Tibial nerve (tissue), 4 donors: ENCODE measurements around the gene AK9. TPM values are rescaled to one million over a fixed set of nuclear protein-coding genes. Genes with fewer than 3 reads are reported as not detected.
A peak's percentile ranks its signal among the peaks of the same experiment; 100 is the strongest.
"Not testable (repeated sequence)": the region's sequence is repeated elsewhere in the genome, so short reads cannot be mapped to it uniquely, and the experiment has no call there.

Experiments
- DNase-seq, 2 donors: peaks; one replicate each; pipeline ENCODE4 v3.0.0-alpha.2; 2019; ENCODE audit warnings: low spot score in 2 of 2
- H3K27ac ChIP-seq, 4 donors: fragments of 200-600 bp; sonication (generic) in 3 of 4; one replicate each; pipeline ENCODE4 v1.5.1; 2017 to 2019; ENCODE audit warnings: mild to moderate bottlenecking in 1 of 4
- H3K27me3 ChIP-seq, 2 donors: fragments of 200-600 bp; sonication (generic) in 1 of 2; one replicate each; pipeline versions ENCODE4 v1.5.1 to v1.6.0; 2017 to 2019
- H3K36me3 ChIP-seq, 3 donors: fragments of 200-600 bp; sonication (generic); one replicate each; pipeline ENCODE4 v1.5.1; 2018 to 2019
- H3K4me1 ChIP-seq, 4 donors: fragments of 200-600 bp; sonication (generic) in 3 of 4; one replicate each; pipeline ENCODE4 v1.5.1; 2017 to 2019
- H3K4me3 ChIP-seq, 4 donors: fragments of 200-600 bp; sonication (generic) in 3 of 4; one replicate each; pipeline ENCODE4 v1.5.1; 2017 to 2019; ENCODE audit warnings: mild to moderate bottlenecking in 1 of 4, moderate library complexity in 1 of 4
- H3K9me3 ChIP-seq, 4 donors: fragments of 200-600 bp; sonication (generic) in 3 of 4; one replicate each; pipeline ENCODE4 v1.5.1; 2017 to 2019
- EP300 ChIP-seq, 2 donors: sonication (generic); formaldehyde crosslinking; IDR thresholded peaks; one replicate each; pipeline ENCODE4 v1.6.1; 2017; ENCODE audit warnings: antibody characterized with exemption in 2 of 2, mild to moderate bottlenecking in 1 of 2
- POLR2A ChIP-seq, 2 donors: fragments of 450-650 bp; IDR thresholded peaks; one replicate each; pipeline ENCODE4 v1.6.1; 2017; ENCODE audit warnings: antibody characterized with exemption in 2 of 2, mild to moderate bottlenecking in 2 of 2, moderate library complexity in 2 of 2
- WGBS, 2 donors: methylation state at CpG; one replicate each; pipeline ENCODE4 v1.1.5; 2018; 5-methylcytosine and 5-hydroxymethylcytosine counted together
- total RNA-seq, 4 donors: library from RNA; depleted of rRNA; stranded (reverse); fragments of >200 nt; gene quantifications; one replicate each; pipeline ENCODE4 v1.1.0, GENCODE V29; 2016
- TF ChIP-seq, protein P1 (sequence below), 5 experiments: fragments of 200-600 bp in 3 of 5; fragments of 450-650 bp in 2 of 5; sonication (generic) in 3 of 5; IDR thresholded peaks; one replicate each; pipeline ENCODE4 v1.5.1; 2016 to 2019; ENCODE audit warnings: antibody characterized with exemption in 5 of 5, mild to moderate bottlenecking in 3 of 5, moderate library complexity in 2 of 5

The AK9 gene
- total RNA-seq, 4 donors from 2014 or later = 8.1 to 19.8 (median 14.1) TPM

GRCh38 chr6:109527989-109528388 is 163.0 kb downstream of the AK9 start:
- H3K27ac ChIP-seq = no peak overlapping the region
- DNase-seq = no peak
- H3K36me3 ChIP-seq = no peaks in the 10 kb centered on the region
- no peak overlapping the region for H3K4me3 ChIP-seq
- H3K9me3 ChIP-seq = peaks cover 0 to 9% (median 0%) of the 10 kb centered on the region in 4 donors
- H3K4me1 ChIP-seq = no peaks in the 10 kb centered on the region
- WGBS, 2 donors = 83 to 86% methylated on average over 3 of the region's 3 CpGs
- no peaks in the 10 kb centered on the region for H3K27me3 ChIP-seq
- TF ChIP-seq POLR2A (IDR thresholded peaks at IDR 0.05) = no peak

DNA sequence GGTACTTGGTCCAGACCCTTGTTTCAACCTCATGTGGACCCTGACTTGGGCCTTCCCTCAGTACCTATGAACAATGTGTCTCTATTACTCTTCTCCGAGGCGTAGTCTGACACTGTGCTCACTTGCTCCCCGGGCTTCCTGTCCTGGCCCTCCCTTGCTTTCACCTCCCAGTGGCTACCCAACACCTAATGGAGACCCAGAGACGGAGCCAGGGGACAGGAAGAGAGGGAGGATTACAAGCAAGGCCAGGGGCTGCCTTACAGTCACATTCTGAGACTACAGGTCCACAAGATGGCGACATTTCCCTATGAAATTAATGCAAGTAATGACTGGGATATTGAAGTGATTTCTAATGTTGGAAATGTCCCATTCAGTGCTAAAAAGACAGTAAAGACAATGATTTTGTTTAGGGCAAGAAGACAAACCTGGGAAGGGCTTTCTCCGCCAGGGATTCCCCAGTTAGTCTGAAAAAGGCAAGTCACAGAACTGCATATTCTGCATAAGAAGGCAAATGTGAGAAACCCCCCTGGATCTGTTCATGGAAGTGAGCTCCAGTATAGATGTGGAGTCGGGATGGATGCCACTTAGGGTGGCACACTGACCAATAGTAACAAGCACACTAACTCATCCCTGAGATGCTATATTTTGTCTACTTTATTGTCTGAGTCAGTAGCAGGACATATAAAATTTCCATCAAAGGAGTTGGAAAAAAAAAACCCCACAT is 163.9 kb downstream of the AK9 start:
- Histone ChIP-seq H3K27me3 (no peaks in the 10 kb centered on the region), H3K4me1 (no peaks in the 10 kb centered on the region), H3K27ac (no peak overlapping the region), H3K36me3 (no peaks in the 10 kb centered on the region), H3K9me3 (peaks cover 0 to 9% (median 0%) of the 10 kb centered on the region in 4 donors), H3K4me3 (no peak overlapping the region)
- WGBS, 2 donors = 53% methylated on average over 7 of the region's 7 CpGs
- DNase-seq = peak in 1 of 2 donors; percentile 73
- TF ChIP-seq EP300 (IDR thresholded peaks at IDR 0.05) = no peak
- TF ChIP-seq, protein P1, sequence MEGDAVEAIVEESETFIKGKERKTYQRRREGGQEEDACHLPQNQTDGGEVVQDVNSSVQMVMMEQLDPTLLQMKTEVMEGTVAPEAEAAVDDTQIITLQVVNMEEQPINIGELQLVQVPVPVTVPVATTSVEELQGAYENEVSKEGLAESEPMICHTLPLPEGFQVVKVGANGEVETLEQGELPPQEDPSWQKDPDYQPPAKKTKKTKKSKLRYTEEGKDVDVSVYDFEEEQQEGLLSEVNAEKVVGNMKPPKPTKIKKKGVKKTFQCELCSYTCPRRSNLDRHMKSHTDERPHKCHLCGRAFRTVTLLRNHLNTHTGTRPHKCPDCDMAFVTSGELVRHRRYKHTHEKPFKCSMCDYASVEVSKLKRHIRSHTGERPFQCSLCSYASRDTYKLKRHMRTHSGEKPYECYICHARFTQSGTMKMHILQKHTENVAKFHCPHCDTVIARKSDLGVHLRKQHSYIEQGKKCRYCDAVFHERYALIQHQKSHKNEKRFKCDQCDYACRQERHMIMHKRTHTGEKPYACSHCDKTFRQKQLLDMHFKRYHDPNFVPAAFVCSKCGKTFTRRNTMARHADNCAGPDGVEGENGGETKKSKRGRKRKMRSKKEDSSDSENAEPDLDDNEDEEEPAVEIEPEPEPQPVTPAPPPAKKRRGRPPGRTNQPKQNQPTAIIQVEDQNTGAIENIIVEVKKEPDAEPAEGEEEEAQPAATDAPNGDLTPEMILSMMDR (IDR thresholded peaks at IDR 0.05) = peak; percentile 20 to 49 (median 36)

DNA sequence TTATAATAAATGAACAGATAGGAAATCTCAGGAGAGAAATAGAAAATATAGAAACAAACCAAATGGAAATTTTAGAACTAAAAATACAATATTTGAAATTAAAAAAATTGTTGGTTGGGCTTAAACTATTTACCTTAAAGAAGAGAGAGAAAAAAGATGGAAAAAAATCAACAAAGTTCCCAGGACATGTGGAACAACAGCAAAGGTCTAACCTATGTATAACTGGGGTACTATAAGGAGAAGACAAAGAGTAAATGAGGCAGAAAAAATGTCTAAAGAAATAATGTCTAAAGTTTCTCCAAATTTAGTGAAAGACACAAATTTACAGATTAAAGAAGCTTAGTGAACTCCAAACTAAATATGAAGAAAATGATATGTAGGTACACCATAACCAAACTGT is 166.9 kb downstream of the AK9 start:
- no peak for TF ChIP-seq EP300 (IDR thresholded peaks at IDR 0.05)
- no peak for TF ChIP-seq POLR2A (IDR thresholded peaks at IDR 0.05)
- TF ChIP-seq, protein P1 (IDR thresholded peaks at IDR 0.05) = no peak
- Histone ChIP-seq H3K4me1 (no peaks in the 10 kb centered on the region), H3K27me3 (no peaks in the 10 kb centered on the region), H3K4me3 (no peak overlapping the region), H3K9me3 (peaks cover 0 to 9% (median 0%) of the 10 kb centered on the region in 4 donors), H3K27ac (no peak overlapping the region), H3K36me3 (no peaks in the 10 kb centered on the region)
- no peak for DNase-seq

DNA sequence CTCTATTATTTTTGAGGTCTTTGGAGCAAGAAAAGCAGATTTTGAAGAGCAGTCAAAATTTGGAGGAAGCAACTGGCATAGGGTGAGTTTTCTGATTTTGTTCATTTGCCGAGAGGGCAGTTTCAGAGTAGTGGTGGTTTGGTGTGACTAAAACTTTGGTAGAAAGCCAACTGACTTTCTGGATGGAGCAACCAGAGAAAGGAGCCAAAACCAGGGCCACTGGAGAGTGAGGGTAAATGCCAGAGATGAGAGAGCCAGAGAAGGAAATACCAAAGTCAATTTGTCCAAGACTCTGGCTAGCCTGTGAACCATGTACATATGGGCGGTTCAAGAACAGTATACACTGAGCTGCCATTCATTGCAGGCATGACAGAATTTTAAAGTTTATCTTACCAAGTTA is 167.5 kb downstream of the AK9 start:
- Histone ChIP-seq H3K4me1 (no peaks in the 10 kb centered on the region), H3K9me3 (peaks cover 0 to 9% (median 0%) of the 10 kb centered on the region in 4 donors), H3K36me3 (no peaks in the 10 kb centered on the region), H3K27me3 (no peaks in the 10 kb centered on the region), H3K4me3 (no peak overlapping the region), H3K27ac (no peak overlapping the region)
- no peak for TF ChIP-seq EP300 (IDR thresholded peaks at IDR 0.05)
- TF ChIP-seq, protein P1 (IDR thresholded peaks at IDR 0.05) = no peak
- no peak for TF ChIP-seq POLR2A (IDR thresholded peaks at IDR 0.05)
- DNase-seq = no peak
- WGBS, 2 donors = 79 to 80% methylated on average over 2 of the region's 2 CpGs

DNA sequence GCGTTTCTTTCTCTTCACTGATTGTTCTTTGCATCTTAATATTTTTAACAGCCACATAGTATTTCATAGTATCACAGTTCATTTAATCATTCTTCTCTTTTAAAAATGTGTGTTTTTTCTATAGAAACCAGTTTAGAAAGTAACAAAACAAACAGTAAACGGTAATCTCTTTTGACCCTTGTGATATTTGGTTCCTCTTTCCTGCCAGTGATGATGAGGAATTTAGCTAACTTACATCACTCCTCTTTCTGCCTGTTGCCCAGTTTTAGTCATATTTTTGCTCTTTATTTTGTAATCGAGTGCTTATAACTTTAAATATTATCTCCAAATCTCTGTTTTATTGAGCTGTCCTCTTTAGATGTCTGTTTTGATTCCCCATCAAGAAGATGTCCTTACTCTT is 169.9 kb downstream of the AK9 start:
- Histone ChIP-seq H3K9me3 (peaks cover 0 to 9% (median 0%) of the 10 kb centered on the region in 4 donors), H3K4me1 (no peaks in the 10 kb centered on the region), H3K36me3 (no peaks in the 10 kb centered on the region), H3K27ac (no peak overlapping the region), H3K27me3 (no peaks in the 10 kb centered on the region), H3K4me3 (no peak overlapping the region)
- no peak for DNase-seq
- no peak for TF ChIP-seq EP300 (IDR thresholded peaks at IDR 0.05)
- TF ChIP-seq, protein P1 (IDR thresholded peaks at IDR 0.05) = no peak
- WGBS, 2 donors = 71 to 78% methylated on average over 3 of the region's 3 CpGs

DNA sequence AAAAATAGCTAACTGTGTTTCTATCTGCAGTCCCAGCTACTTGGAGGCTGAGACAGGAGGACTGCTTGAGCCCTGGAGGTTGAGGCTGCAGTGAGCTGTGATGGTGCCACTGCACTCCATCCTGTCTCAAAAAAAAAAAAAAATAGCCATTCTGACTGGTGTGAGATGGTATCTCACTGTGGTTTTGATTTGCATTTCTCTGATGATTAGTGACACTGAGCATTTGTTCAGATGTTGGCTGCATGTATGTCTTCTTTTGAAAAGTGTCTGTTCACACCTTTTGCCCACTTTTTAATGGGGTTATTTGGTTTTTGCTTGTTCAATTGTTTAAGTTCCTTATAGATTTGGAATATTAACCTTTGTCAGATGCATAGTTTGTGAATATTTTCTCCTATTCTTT is 171.4 kb downstream of the AK9 start:
- H3K9me3 ChIP-seq, H3K4me1 ChIP-seq, H3K4me3 ChIP-seq, H3K27me3 ChIP-seq, DNase-seq, H3K27ac ChIP-seq, H3K36me3 ChIP-seq: not testable (repeated sequence)
